ENCODE data around the gene KCNIP4. TPM values are rescaled to one million over a fixed set of nuclear protein-coding genes. Genes with fewer than 3 reads are reported as not detected.

KCNIP4 gene
- total and polyA plus RNA-seq, 2 of the 8 experiments (the other 6 are each of a cell fraction or from before 2014, with no cell fraction given), result 0.06 TPM; not detected in 1

DNA sequence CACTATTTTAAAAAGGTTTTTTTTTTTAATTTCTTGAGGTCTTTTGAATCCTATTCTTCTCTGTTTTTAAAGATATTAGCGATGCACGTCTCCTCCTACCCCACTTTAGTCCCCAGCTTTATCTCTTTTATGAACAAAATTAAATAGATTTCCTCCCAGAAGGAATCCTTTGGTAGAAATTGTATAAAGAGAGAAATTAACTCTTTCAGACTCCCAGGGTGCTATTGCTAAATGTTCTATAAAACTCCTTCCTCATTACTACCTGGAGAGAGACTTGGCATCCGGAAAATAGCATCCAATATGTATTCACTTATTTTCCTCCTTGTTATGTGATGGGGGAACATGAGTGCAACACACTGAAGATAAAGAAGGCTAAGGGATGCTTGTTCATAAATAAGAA lies 1264.8 kb downstream of the KCNIP4 start:
- H3K79me1 ChIP-seq (ENCODE audit: low read depth, low read length), result no peaks in the 10 kb centered on the region
- no peak overlapping the region for H3K23ac ChIP-seq (ENCODE audit: insufficient read length)
- no peak overlapping the region for H4K91ac ChIP-seq (replicated peaks; ENCODE audit: insufficient read length, low read length)
- no peak overlapping the region for H3K27ac ChIP-seq (ENCODE audit: low read depth, low read length)
- no peak overlapping the region for H2BK15ac ChIP-seq (ENCODE audit: low read length)
- no peak overlapping the region for H3K56ac ChIP-seq (replicated peaks; ENCODE audit: insufficient read length, low read depth, low read length)
- FAIRE-seq (no peak), DNase-seq (ENCODE audit: low read depth in 1 of 2, low spot score in 2 of 2) (no peak)
- H2BK5ac ChIP-seq (ENCODE audit: low read depth, low read length), result no peak overlapping the region
- H3K4me3 ChIP-seq (ENCODE audit: extremely low read depth in 1 of 4, insufficient read depth in 2 of 4, low read depth in 3 of 4, low read length in 4 of 4), result no peak overlapping the region
- no peak overlapping the region for H2AFZ ChIP-seq (ENCODE audit: low read length)
- no peaks in the 10 kb centered on the region for H3K4me1 ChIP-seq (replicated peaks in 1 of 4; ENCODE audit: control insufficient read depth in 3 of 4, insufficient read depth in 4 of 4, low read length in 3 of 4)
- H4K8ac ChIP-seq (ENCODE audit: extremely low read depth, insufficient read depth, low read length), result no peak overlapping the region
- H4K20me1 ChIP-seq (replicated peaks in 1 of 2; ENCODE audit: control insufficient read depth in 1 of 2, insufficient read depth in 2 of 2, low read length in 2 of 2), result no peaks in the 10 kb centered on the region
- no peak overlapping the region for H4K5ac ChIP-seq (ENCODE audit: insufficient read length, low read depth, low read length)
- H3K79me2 ChIP-seq (ENCODE audit: control insufficient read depth in 1 of 2, insufficient read depth in 2 of 2, low read length in 2 of 2), result no peaks in the 10 kb centered on the region
- no peak overlapping the region for H3K4ac ChIP-seq (replicated peaks; ENCODE audit: insufficient read length, low read depth, low read length)
- H3K9ac ChIP-seq (replicated peaks in 1 of 4; ENCODE audit: extremely low read depth in 1 of 4, low read depth in 3 of 4, low read length in 3 of 4), result no peak overlapping the region
- H3K14ac ChIP-seq (ENCODE audit: insufficient read length), result no peak overlapping the region
- 88% methylated on average over 3 of the region's 3 CpGs; no CpG with 5 or more reads in 1 of the 2 experiments for WGBS, 2 experiments (ENCODE audit: extremely low coverage in 1 of 2, insufficient coverage in 1 of 2, insufficient read length in 1 of 2, insufficient replicate concordance in 2 of 2, low coverage in 1 of 2, low lambda C conversion rate in 2 of 2, missing lambda C conversion rate in 1 of 2)
- H3K27me3 ChIP-seq (replicated peaks in 1 of 4; ENCODE audit: control insufficient read depth in 3 of 4, extremely low read depth in 1 of 4, insufficient read depth in 3 of 4, low read length in 3 of 4), result no peaks in the 10 kb centered on the region
- H2BK120ac ChIP-seq (replicated peaks; ENCODE audit: low read depth, low read length), result no peak overlapping the region
- no peaks in the 10 kb centered on the region for H3K9me3 ChIP-seq (ENCODE audit: insufficient read depth in 2 of 2, low read depth in 1 of 2, low read length in 1 of 2)
- ChIA-PET POLR2A (ENCODE audit: partially characterized antibody) (no interaction called here), CTCF (ENCODE audit: partially characterized antibody) (interaction anchor here (0.8 to 1.8 kb wide), 12 partner anchors 77 to 379 kb away, joined by 3 to 5 read pairs (median 3); no protein-coding TSS in a partner anchor)
- H2BK20ac ChIP-seq (ENCODE audit: low read length), result no peak overlapping the region
- H2AK5ac ChIP-seq (ENCODE audit: low read depth, low read length), result no peak overlapping the region
- H3K23me2 ChIP-seq (ENCODE audit: low read depth, low read length), result no peaks in the 10 kb centered on the region; the same call in 1 of the 2 replicates
- H3K4me2 ChIP-seq (ENCODE audit: insufficient read depth in 1 of 2, low read depth in 2 of 2, low read length in 2 of 2), result no peak overlapping the region
- no peak overlapping the region for H3K18ac ChIP-seq (ENCODE audit: extremely low read depth, low read length)
- H2BK12ac ChIP-seq (ENCODE audit: low read depth, low read length), result no peak overlapping the region
- no peaks in the 10 kb centered on the region for H3K36me3 ChIP-seq (ENCODE audit: control insufficient read depth in 2 of 4, insufficient read depth in 4 of 4, low read length in 3 of 4)
- no peak for TF ChIP-seq KDM4A (IDR thresholded peaks at IDR 0.05; ENCODE audit: low read depth, low read length, severe bottlenecking)
- TF ChIP-seq TAF7 (optimal IDR thresholded peaks at IDR 0.05; ENCODE audit: borderline replicate concordance, low read depth, low read length), result no peak
- TF ChIP-seq SUZ12 (IDR thresholded peaks at IDR 0.05; ENCODE audit: low read length), result no peak
- TF ChIP-seq TBP (IDR thresholded peaks at IDR 0.05; ENCODE audit: low read depth, low read length), result no peak
- TF ChIP-seq PHF8 (conservative IDR thresholded peaks at IDR 0.05; ENCODE audit: low read depth, low read length), result no peak
- no peak for TF ChIP-seq SRF (IDR thresholded peaks at IDR 0.05; ENCODE audit: low read depth, low read length)
- TF ChIP-seq CBX8 (IDR thresholded peaks at IDR 0.05; ENCODE audit: borderline replicate concordance, low read depth, low read length), result no peak

Measured in H1 (cell line).